Cardiac muscle cell (in vitro differentiated cells and primary cell): ENCODE results near the gene TMEM80. TPM values are rescaled to one million over a fixed set of nuclear protein-coding genes. Genes with fewer than 3 reads are reported as not detected.

Source experiments
- DNase-seq, 2 donors: peaks; one replicate each; pipeline versions ENCODE4 v3.0.0 to v3.0.0-alpha.2; 2010 to 2017; ENCODE audit warnings: low read depth in 1 of 2, low spot score in 1 of 2
- H3K27ac ChIP-seq: fragments of 200-600 bp; sonication (generic); 2 replicates; pipeline ENCODE4 v1.5.1; 2016
- H3K27me3 ChIP-seq: fragments of 200-600 bp; sonication (generic); 2 replicates; pipeline ENCODE4 v1.6.0; 2016; ENCODE audit warnings: control low read depth
- H3K36me3 ChIP-seq: fragments of 200-600 bp; sonication (generic); 2 replicates; pipeline ENCODE4 v1.5.1; 2016; ENCODE audit warnings: control low read depth
- H3K4me1 ChIP-seq: fragments of 200-600 bp; sonication (generic); 2 replicates; pipeline ENCODE4 v1.8.1; 2017; ENCODE audit warnings: low read depth, mild to moderate bottlenecking, mixed run types
- H3K4me3 ChIP-seq: fragments of 200-600 bp; sonication (generic); 2 replicates; pipeline ENCODE4 v1.5.1; 2016; ENCODE audit warnings: mild to moderate bottlenecking
- H3K9me3 ChIP-seq: fragments of 200-600 bp; sonication (generic); 2 replicates; pipeline ENCODE4 v1.5.1; 2017; ENCODE audit warnings: low read depth, mild to moderate bottlenecking, control low read depth
- polyA plus RNA-seq: library from polyadenylated mRNA; unstranded; fragments of >200 nt; fragmentation: Nextera tagmentation; extraction: Ambion mirVana; gene quantifications from 2 replicates; pipeline ENCODE4 v1.2.1, GENCODE V29; 2016
- total RNA-seq: library from RNA; depleted of rRNA; stranded (reverse); fragments of >200 nt; gene quantifications from 2 replicates; pipeline ENCODE4 v1.2.3, GENCODE V29; 2016
- TF ChIP-seq, protein P1 (sequence below): IDR thresholded peaks from 2 replicates; pipeline ENCODE4 v1.5.1; 2012; ENCODE audit warnings: low read depth, mild to moderate bottlenecking, low read length

TMEM80 gene
- total and polyA plus RNA-seq, 2 experiments from 2014 or later = 53.4 to 93.5 TPM

DNA sequence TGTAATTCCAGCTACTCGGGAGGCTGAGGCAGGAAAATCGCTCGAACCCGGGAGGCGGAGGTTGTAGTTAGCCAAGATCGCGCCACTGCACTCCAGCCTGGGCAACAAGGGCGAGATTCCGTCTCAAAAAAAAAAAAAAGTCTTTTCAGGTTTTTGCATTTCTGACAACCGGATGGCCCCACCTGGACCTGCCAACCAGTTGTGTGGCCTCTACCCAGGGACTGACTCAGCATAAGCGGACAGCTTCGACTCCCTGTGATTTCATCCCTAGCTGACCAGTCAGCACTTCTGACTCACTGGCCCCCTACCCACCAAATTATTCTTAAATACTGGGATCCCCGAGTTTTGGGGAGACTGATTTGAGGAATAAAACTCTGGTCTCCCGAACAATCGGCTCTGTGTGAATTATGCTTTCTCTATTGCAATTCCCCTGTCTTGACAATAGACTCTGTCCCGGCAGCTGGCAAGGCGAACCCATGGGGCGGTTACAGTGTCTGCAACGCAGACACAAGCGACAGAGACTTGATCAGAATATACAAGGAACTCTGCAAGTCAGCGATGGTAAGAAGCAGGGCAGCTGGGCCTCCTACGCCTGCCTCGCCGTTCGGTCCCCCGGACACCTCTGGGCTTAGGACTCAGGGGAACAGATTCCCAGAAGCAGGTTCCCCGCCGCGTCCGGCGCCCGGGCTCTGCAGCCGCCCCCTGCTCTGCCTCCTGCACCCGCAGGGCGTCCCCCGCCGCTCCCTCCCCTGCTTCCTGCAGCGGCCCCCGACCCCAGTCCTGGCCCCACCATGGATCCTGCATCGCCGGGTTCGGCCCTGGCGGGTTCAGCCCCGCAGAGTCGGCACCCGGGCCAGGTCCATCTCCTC is 50.9 kb downstream of the TMEM80 start:
- H3K27ac ChIP-seq = peak overlapping the region; percentile 82
- peak in 1 of 2 donors; percentile 56 for DNase-seq

GRCh38 chr11:747158-748006 is 51.8 kb downstream of the TMEM80 start, which contains the start of gene TALDO1:
Gene TALDO1, plus strand, starts transcription at chr11:747464. Its CDS starts 18 bp downstream, at chr11:747482.
- Histone ChIP-seq H3K27me3 (no peaks in the 10 kb centered on the region), H3K4me3 (peak within 1 kb of the TSS; percentile 91), H3K27ac (peak within 1 kb of the TSS; percentile 82), H3K4me1 (peaks cover 9% of the 10 kb centered on the region), H3K9me3 (no peaks in the 10 kb centered on the region), H3K36me3 (no peaks in the 10 kb centered on the region)
- peak; percentile 89 to 96 for DNase-seq
- TF ChIP-seq, protein P1, sequence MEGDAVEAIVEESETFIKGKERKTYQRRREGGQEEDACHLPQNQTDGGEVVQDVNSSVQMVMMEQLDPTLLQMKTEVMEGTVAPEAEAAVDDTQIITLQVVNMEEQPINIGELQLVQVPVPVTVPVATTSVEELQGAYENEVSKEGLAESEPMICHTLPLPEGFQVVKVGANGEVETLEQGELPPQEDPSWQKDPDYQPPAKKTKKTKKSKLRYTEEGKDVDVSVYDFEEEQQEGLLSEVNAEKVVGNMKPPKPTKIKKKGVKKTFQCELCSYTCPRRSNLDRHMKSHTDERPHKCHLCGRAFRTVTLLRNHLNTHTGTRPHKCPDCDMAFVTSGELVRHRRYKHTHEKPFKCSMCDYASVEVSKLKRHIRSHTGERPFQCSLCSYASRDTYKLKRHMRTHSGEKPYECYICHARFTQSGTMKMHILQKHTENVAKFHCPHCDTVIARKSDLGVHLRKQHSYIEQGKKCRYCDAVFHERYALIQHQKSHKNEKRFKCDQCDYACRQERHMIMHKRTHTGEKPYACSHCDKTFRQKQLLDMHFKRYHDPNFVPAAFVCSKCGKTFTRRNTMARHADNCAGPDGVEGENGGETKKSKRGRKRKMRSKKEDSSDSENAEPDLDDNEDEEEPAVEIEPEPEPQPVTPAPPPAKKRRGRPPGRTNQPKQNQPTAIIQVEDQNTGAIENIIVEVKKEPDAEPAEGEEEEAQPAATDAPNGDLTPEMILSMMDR = peak; percentile 11

More for the DNA sequence above, 50.9 kb downstream of the TMEM80 start:
- no peaks in the 10 kb centered on the region for H3K36me3 ChIP-seq
- TF ChIP-seq, protein P1 = no peak
- no peaks in the 10 kb centered on the region for H3K9me3 ChIP-seq
- no peaks in the 10 kb centered on the region for H3K27me3 ChIP-seq
- H3K4me3 ChIP-seq = peak overlapping the region; percentile 91
- peaks cover 9% of the 10 kb centered on the region for H3K4me1 ChIP-seq

DNA sequence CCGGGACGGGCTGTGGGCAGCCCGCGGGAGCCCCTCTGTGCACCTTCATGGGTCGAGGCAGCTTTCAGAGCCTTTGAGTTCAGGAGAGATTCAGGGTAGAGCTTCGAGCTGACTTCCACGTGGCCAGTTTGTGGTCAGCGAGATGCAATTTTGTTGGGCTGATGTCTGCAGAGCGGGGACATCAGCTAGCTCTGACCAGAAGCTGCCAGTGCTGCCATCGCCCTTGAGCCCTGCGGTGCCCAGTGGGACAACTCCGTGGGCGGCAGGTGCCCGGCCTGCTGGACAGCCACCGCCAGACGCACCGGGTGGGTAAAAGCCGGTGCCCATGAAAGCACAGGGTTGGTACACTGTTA is 52.4 kb downstream of the TMEM80 start:
- Histone ChIP-seq H3K9me3 (no peaks in the 10 kb centered on the region), H3K4me3 (peak overlapping the region; percentile 91), H3K36me3 (no peaks in the 10 kb centered on the region), H3K4me1 (peaks cover 9% of the 10 kb centered on the region), H3K27ac (no peak overlapping the region), H3K27me3 (no peaks in the 10 kb centered on the region)
- DNase-seq = peak in 1 of 2 donors; percentile 34
- TF ChIP-seq, protein P1 = no peak

DNA sequence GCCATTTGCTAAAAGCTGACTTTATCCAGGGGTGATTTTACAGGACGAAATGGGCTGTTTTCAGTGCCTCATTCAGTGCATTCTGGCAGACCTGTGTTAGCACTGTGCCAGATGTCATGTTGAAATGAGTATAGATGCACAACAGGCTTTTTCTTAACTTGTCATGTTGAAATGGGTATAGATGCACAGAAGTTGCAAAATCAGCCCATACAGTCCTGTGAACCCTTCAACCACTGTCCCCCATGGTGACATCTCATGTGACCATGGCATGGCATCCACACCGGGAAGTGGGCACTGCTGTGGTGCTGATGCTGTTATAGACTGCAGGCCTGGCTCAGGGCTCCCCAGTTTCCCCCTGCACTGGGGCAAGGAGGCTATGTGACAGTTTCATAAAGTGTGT is 54.1 kb downstream of the TMEM80 start:
- TF ChIP-seq, protein P1 = no peak
- Histone ChIP-seq H3K27ac (no peak overlapping the region), H3K36me3 (no peaks in the 10 kb centered on the region), H3K27me3 (no peaks in the 10 kb centered on the region), H3K4me1 (peaks cover 9% of the 10 kb centered on the region), H3K9me3 (no peaks in the 10 kb centered on the region), H3K4me3 (no peak overlapping the region)
- DNase-seq = no peak

Other genes starting within 250 kb of the TMEM80 start
- gene PTDSS2, start 245.5 kb upstream of the TMEM80 start, total RNA-seq = 178 and 202 TPM in 2 replicates
- gene PTDSS2, start 245.5 kb upstream of the TMEM80 start, polyA plus RNA-seq = 69.6 and 83.1 TPM in 2 replicates
- 149 and 186 TPM in 2 replicates for gene RNH1, start 188.6 kb upstream of the TMEM80 start, total RNA-seq
- 157 and 176 TPM in 2 replicates for gene RNH1, start 188.6 kb upstream of the TMEM80 start, polyA plus RNA-seq
- gene HRAS, start 160.2 kb upstream of the TMEM80 start, total RNA-seq = 49.6 and 63.1 TPM in 2 replicates
- gene HRAS, start 160.2 kb upstream of the TMEM80 start, polyA plus RNA-seq = 60.0 and 97.8 TPM in 2 replicates
- gene LRRC56, start 158.3 kb upstream of the TMEM80 start, total RNA-seq = 2.6 and 4.5 TPM in 2 replicates
- gene LRRC56, start 158.3 kb upstream of the TMEM80 start, polyA plus RNA-seq = 2.5 and 3.4 TPM in 2 replicates
- gene LMNTD2, start 135.1 kb upstream of the TMEM80 start, total RNA-seq = 12.3 and 21.1 TPM in 2 replicates
- gene LMNTD2, start 135.1 kb upstream of the TMEM80 start, polyA plus RNA-seq = 18.4 and 18.8 TPM in 2 replicates
- 47.8 and 49.5 TPM in 2 replicates for gene RASSF7, start 134.8 kb upstream of the TMEM80 start, total RNA-seq
- 49.6 and 66.7 TPM in 2 replicates for gene RASSF7, start 134.8 kb upstream of the TMEM80 start, polyA plus RNA-seq
- gene PHRF1, start 119.3 kb upstream of the TMEM80 start, total RNA-seq = 36.4 and 48.0 TPM in 2 replicates
- 17.8 and 22.8 TPM in 2 replicates for gene PHRF1, start 119.3 kb upstream of the TMEM80 start, polyA plus RNA-seq
- gene IRF7, start 79.9 kb upstream of the TMEM80 start, total RNA-seq = 17.7 and 24.7 TPM in 2 replicates
- 13.0 and 17.0 TPM in 2 replicates for gene IRF7, start 79.9 kb upstream of the TMEM80 start, polyA plus RNA-seq
- gene CDHR5, start 70.9 kb upstream of the TMEM80 start, total RNA-seq = 0.18 TPM in 1 of 2 replicates, not detected in the other
- gene CDHR5, start 70.9 kb upstream of the TMEM80 start, polyA plus RNA-seq = 0.27 and 0.60 TPM in 2 replicates
- gene SCT, start 68.6 kb upstream of the TMEM80 start, total RNA-seq = 4.3 and 4.4 TPM in 2 replicates
- 8.9 and 18.8 TPM in 2 replicates for gene SCT, start 68.6 kb upstream of the TMEM80 start, polyA plus RNA-seq
- 0.60 and 1.2 TPM in 2 replicates for gene DRD4, start 58.5 kb upstream of the TMEM80 start, total RNA-seq
- gene DRD4, start 58.5 kb upstream of the TMEM80 start, polyA plus RNA-seq = 0.75 and 2.2 TPM in 2 replicates
- gene DEAF1, start 594 bp upstream of the TMEM80 start, total RNA-seq = 80.0 and 90.0 TPM in 2 replicates
- gene DEAF1, start 594 bp upstream of the TMEM80 start, polyA plus RNA-seq = 88.6 and 124 TPM in 2 replicates
- 18.9 and 22.6 TPM in 2 replicates for gene EPS8L2, start 10.4 kb downstream of the TMEM80 start, total RNA-seq
- gene EPS8L2, start 10.4 kb downstream of the TMEM80 start, polyA plus RNA-seq = 25.7 and 27.4 TPM in 2 replicates
- gene TALDO1, start 51.6 kb downstream of the TMEM80 start, total RNA-seq = 144 and 158 TPM in 2 replicates
- gene TALDO1, start 51.6 kb downstream of the TMEM80 start, polyA plus RNA-seq = 163 and 174 TPM in 2 replicates
- 62.2 and 64.1 TPM in 2 replicates for gene GATD1, start 81.7 kb downstream of the TMEM80 start, total RNA-seq
- gene GATD1, start 81.7 kb downstream of the TMEM80 start, polyA plus RNA-seq = 27.9 and 60.4 TPM in 2 replicates
- gene CEND1, start 94.3 kb downstream of the TMEM80 start, total RNA-seq = 1.6 and 7.6 TPM in 2 replicates
- gene CEND1, start 94.3 kb downstream of the TMEM80 start, polyA plus RNA-seq = 1.7 and 8.2 TPM in 2 replicates
- gene SLC25A22, start 102.5 kb downstream of the TMEM80 start, total RNA-seq = 17.6 and 34.7 TPM in 2 replicates
- 18.9 and 21.2 TPM in 2 replicates for gene SLC25A22, start 102.5 kb downstream of the TMEM80 start, polyA plus RNA-seq
- gene PIDD1, start 109.4 kb downstream of the TMEM80 start, total RNA-seq = 24.0 and 36.8 TPM in 2 replicates
- 33.4 and 40.2 TPM in 2 replicates for gene PIDD1, start 109.4 kb downstream of the TMEM80 start, polyA plus RNA-seq
- 523 and 1,109 TPM in 2 replicates for gene RPLP2, start 114.2 kb downstream of the TMEM80 start, total RNA-seq
- gene RPLP2, start 114.2 kb downstream of the TMEM80 start, polyA plus RNA-seq = 496 and 502 TPM in 2 replicates
- gene PNPLA2, start 123.1 kb downstream of the TMEM80 start, total RNA-seq = 59.9 and 99.9 TPM in 2 replicates
- 81.6 and 91.1 TPM in 2 replicates for gene PNPLA2, start 123.1 kb downstream of the TMEM80 start, polyA plus RNA-seq
- gene CRACR2B, start 132.1 kb downstream of the TMEM80 start, total RNA-seq = 43.9 and 91.0 TPM in 2 replicates
- gene CRACR2B, start 132.1 kb downstream of the TMEM80 start, polyA plus RNA-seq = 84.5 and 113 TPM in 2 replicates
- gene CD151, start 137.1 kb downstream of the TMEM80 start, total RNA-seq = 146 and 177 TPM in 2 replicates
- 210 and 290 TPM in 2 replicates for gene CD151, start 137.1 kb downstream of the TMEM80 start, polyA plus RNA-seq
- 67.3 and 152 TPM in 2 replicates for gene POLR2L, start 146.7 kb downstream of the TMEM80 start, total RNA-seq
- gene POLR2L, start 146.7 kb downstream of the TMEM80 start, polyA plus RNA-seq = 317 and 482 TPM in 2 replicates
- gene TSPAN4, start 147.0 kb downstream of the TMEM80 start, total RNA-seq = 85.3 and 140 TPM in 2 replicates
- 79.1 and 125 TPM in 2 replicates for gene TSPAN4, start 147.0 kb downstream of the TMEM80 start, polyA plus RNA-seq
- gene CHID1, start 215.0 kb downstream of the TMEM80 start, total RNA-seq = 58.1 and 67.7 TPM in 2 replicates
- gene CHID1, start 215.0 kb downstream of the TMEM80 start, polyA plus RNA-seq = 145 and 187 TPM in 2 replicates
- gene AP2A2, start 230.1 kb downstream of the TMEM80 start, total RNA-seq = 54.7 and 77.6 TPM in 2 replicates
- gene AP2A2, start 230.1 kb downstream of the TMEM80 start, polyA plus RNA-seq = 47.6 and 67.6 TPM in 2 replicates